HL-60 (cell line): ENCODE data around the gene PPFIA3.

Experiments
- DNase-seq, 2 experiments: peaks; one replicate each; pipeline ENCODE4 v3.0.0-alpha.2; 2010 to 2020; ENCODE audit warnings: low read depth in 1 of 2, low spot score in 1 of 2
- H3K27ac ChIP-seq: fragments of 250-450 bp; sonication (Bioruptor Pico); replicated peaks from 2 replicates; pipeline ENCODE4 v1.5.1; 2020; ENCODE audit warnings: mild to moderate bottlenecking, moderate library complexity
- H3K27me3 ChIP-seq: fragments of 250-450 bp; sonication (Bioruptor Pico); 2 replicates; pipeline ENCODE4 v1.5.1; 2021; ENCODE audit warnings: mild to moderate bottlenecking, moderate library complexity; ENCODE audit not compliant: insufficient read depth, poor library complexity, severe bottlenecking
- H3K4me3 ChIP-seq: replicated peaks from 2 replicates; pipeline ENCODE4 v1.5.1; 2011; ENCODE audit warnings: mild to moderate bottlenecking, control low read depth, low read length; ENCODE audit not compliant: insufficient read depth
- GABPA ChIP-seq: IDR thresholded peaks from 2 replicates; pipeline ENCODE4 v1.6.1; 2012; ENCODE audit warnings: low read depth
- POLR2AphosphoS5 ChIP-seq: IDR thresholded peaks from 2 replicates; pipeline ENCODE4 v1.6.1; 2012; ENCODE audit warnings: low read depth
- SPI1 ChIP-seq: IDR thresholded peaks from 2 replicates; pipeline ENCODE4 v1.6.1; 2012; ENCODE audit warnings: low read depth, mild to moderate bottlenecking, borderline replicate concordance
- TF ChIP-seq, protein P1 (sequence below): IDR thresholded peaks from one replicate; pipeline ENCODE4 v1.5.1; 2011; ENCODE audit warnings: low read length, control low read depth, inconsistent platforms; ENCODE audit not compliant: insufficient read depth
- TF ChIP-seq, protein P2 (sequence below): IDR thresholded peaks from 2 replicates; pipeline ENCODE4 v1.6.1; 2012; ENCODE audit warnings: low read depth; ENCODE audit not compliant: insufficient replicate concordance

Gene PPFIA3

DNA sequence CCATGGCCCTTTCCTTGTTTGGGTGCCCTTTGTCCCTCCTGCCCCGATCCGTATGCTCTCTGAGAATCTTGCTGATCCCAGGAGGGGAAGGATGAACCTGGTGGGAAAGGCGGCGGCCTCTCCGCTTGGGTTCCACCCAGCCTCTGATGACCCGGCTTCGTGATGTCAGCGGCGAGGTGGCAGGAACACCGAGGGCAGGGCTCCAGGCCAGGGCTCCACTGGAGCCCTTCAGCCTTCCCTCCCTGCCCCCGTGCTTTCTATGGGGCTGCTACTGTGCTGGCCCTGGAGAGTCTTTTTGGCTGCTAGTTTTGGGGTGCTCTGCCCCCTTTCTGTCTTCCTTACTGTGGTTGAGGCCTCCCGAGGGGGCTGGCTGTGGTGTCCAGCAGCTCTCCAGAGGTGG lies 17.0 kb upstream of the PPFIA3 start:
- no peak for DNase-seq
- TF ChIP-seq, protein P1, sequence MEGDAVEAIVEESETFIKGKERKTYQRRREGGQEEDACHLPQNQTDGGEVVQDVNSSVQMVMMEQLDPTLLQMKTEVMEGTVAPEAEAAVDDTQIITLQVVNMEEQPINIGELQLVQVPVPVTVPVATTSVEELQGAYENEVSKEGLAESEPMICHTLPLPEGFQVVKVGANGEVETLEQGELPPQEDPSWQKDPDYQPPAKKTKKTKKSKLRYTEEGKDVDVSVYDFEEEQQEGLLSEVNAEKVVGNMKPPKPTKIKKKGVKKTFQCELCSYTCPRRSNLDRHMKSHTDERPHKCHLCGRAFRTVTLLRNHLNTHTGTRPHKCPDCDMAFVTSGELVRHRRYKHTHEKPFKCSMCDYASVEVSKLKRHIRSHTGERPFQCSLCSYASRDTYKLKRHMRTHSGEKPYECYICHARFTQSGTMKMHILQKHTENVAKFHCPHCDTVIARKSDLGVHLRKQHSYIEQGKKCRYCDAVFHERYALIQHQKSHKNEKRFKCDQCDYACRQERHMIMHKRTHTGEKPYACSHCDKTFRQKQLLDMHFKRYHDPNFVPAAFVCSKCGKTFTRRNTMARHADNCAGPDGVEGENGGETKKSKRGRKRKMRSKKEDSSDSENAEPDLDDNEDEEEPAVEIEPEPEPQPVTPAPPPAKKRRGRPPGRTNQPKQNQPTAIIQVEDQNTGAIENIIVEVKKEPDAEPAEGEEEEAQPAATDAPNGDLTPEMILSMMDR: no peak
- no peak for TF ChIP-seq SPI1
- TF ChIP-seq POLR2AphosphoS5: no peak
- no peak for TF ChIP-seq GABPA
- TF ChIP-seq, protein P2, sequence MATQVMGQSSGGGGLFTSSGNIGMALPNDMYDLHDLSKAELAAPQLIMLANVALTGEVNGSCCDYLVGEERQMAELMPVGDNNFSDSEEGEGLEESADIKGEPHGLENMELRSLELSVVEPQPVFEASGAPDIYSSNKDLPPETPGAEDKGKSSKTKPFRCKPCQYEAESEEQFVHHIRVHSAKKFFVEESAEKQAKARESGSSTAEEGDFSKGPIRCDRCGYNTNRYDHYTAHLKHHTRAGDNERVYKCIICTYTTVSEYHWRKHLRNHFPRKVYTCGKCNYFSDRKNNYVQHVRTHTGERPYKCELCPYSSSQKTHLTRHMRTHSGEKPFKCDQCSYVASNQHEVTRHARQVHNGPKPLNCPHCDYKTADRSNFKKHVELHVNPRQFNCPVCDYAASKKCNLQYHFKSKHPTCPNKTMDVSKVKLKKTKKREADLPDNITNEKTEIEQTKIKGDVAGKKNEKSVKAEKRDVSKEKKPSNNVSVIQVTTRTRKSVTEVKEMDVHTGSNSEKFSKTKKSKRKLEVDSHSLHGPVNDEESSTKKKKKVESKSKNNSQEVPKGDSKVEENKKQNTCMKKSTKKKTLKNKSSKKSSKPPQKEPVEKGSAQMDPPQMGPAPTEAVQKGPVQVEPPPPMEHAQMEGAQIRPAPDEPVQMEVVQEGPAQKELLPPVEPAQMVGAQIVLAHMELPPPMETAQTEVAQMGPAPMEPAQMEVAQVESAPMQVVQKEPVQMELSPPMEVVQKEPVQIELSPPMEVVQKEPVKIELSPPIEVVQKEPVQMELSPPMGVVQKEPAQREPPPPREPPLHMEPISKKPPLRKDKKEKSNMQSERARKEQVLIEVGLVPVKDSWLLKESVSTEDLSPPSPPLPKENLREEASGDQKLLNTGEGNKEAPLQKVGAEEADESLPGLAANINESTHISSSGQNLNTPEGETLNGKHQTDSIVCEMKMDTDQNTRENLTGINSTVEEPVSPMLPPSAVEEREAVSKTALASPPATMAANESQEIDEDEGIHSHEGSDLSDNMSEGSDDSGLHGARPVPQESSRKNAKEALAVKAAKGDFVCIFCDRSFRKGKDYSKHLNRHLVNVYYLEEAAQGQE: no peak
- H3K27ac ChIP-seq: no peak overlapping the region

DNA sequence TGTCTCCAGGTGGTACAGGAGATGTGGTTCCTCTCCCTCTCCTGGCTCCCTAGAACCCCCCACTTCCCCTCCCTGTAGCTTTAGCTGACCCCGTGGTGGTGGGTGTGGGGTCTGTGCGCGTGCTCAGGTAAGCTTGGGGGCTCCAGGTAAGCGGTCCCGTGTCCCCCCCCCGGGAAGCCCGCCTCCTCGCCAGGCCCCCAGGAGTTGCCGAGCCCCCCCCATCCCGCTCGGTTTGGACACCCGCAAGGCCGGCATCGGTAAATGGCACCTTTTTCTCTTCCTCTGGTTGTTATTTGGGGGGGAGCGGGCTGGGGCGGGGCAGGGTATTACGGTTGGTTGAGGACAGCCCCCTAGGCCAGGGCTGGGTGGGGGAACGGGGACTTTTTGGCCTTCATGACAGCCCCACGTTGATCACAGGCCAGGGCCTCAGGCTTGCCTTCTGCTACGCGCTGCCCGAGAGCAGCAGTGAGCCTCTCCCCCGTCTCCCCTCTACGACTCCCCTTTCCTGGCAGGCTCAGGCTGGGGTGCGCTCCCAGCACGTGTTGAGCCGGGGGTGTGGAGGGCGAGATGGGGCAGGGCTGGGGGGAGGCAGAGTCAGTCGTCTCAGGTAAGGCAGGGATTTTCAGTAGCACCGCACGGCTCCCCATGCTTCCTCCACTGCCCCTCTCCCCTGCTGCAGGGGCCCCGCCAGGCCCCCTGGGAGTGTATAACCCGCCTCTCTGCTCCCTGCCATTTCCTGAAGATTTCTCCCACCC lies 15.8 kb upstream of the PPFIA3 start:
- Histone ChIP-seq H3K27ac (no peak overlapping the region), H3K4me3 (no peak overlapping the region), H3K27me3 (no peaks in the 10 kb centered on the region)
- no peak for DNase-seq
- TF ChIP-seq GABPA: no peak
- no peak for TF ChIP-seq POLR2AphosphoS5
- TF ChIP-seq, protein P1: no peak
- TF ChIP-seq SPI1: no peak
- TF ChIP-seq, protein P2: no peak

More for the DNA sequence above, 17.0 kb upstream of the PPFIA3 start:
- H3K27me3 ChIP-seq: no peaks in the 10 kb centered on the region
- no peak overlapping the region for H3K4me3 ChIP-seq

DNA sequence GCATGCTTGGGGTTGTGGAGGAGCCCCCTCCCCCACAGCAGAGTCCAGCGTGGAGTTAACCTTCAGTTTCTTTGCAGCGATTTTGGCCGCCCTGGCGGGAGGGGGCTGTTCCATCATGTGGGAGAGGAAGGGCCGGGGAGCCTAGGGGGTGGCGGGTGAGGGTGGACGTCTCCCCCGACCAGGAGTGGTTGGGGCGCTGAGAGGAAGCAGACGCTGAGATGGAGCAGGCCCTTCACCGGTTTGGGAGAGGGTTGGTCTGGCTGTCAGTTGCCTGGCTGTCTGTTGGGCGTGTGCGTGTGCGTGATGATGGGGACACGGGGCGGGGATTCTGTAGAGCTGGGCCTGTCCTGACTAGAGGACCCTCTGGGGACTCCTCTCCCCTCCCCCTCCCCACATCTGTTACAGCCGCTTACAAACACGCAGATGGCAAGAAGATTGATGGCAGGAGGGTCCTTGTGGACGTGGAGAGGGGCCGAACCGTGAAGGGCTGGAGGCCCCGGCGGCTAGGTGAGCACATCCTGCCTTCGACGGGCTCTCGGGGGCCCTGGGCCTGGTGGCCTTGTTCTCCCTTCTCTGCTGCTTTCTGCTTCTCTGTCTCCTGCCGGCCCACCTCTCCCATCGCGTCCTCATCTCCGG lies 15.0 kb upstream of the PPFIA3 start:
- no peak overlapping the region for H3K27ac ChIP-seq
- TF ChIP-seq, protein P1: no peak
- TF ChIP-seq SPI1 (no peak), POLR2AphosphoS5 (peak; percentile 40; the same call in 1 of the 2 replicates)
- no peaks in the 10 kb centered on the region for H3K27me3 ChIP-seq
- DNase-seq: no peak
- no peak overlapping the region for H3K4me3 ChIP-seq
